SK-N-SH (cell line): Measurements from ENCODE around the gene NCKAP5.

Experiments
- EP300 ChIP-seq, 2 experiments: IDR thresholded peaks; 2 replicates each; pipeline versions ENCODE4 v1.4.0 to v1.6.1; 2012; ENCODE audit warnings: borderline replicate concordance in 1 of 2, low read depth in 1 of 2, low read length in 1 of 2
- EZH2phosphoT487 ChIP-seq: fragments of 200-600 bp; sonication (generic); IDR thresholded peaks from 2 replicates; pipeline ENCODE4 v1.6.1; 2017; ENCODE audit warnings: low read depth, mixed run types, mild to moderate bottlenecking, antibody characterized with exemption, moderate library complexity, borderline replicate concordance
- MXI1 ChIP-seq: IDR thresholded peaks from 2 replicates; pipeline ENCODE4 v1.6.1; 2012; ENCODE audit warnings: mild to moderate bottlenecking, low read depth, low read length, improper control_type of control experiment
- RFX5 ChIP-seq: IDR thresholded peaks from 2 replicates; pipeline ENCODE4 v1.6.1; 2012; ENCODE audit warnings: mild to moderate bottlenecking, improper control_type of control experiment, low read length
- SIN3A ChIP-seq: IDR thresholded peaks from 2 replicates; pipeline ENCODE4 v1.6.1; 2012; ENCODE audit warnings: low read depth, mild to moderate bottlenecking, low read length, moderate library complexity, borderline replicate concordance
- YY1 ChIP-seq: IDR thresholded peaks from 2 replicates; pipeline ENCODE4 v1.4.0; 2012; ENCODE audit warnings: low read depth, mild to moderate bottlenecking
- TF ChIP-seq, protein P1 (sequence below): IDR thresholded peaks from 2 replicates; pipeline ENCODE4 v1.4.0; 2012; ENCODE audit warnings: low read depth
- TF ChIP-seq, protein P2 (sequence below): fragments of 200-600 bp; sonication (generic); IDR thresholded peaks from 2 replicates; pipeline ENCODE4 v1.6.1; 2017; ENCODE audit warnings: antibody characterized with exemption, mild to moderate bottlenecking, moderate library complexity
- TF ChIP-seq, protein P3 (sequence below): IDR thresholded peaks from 2 replicates; pipeline ENCODE4 v1.6.1; 2012; ENCODE audit warnings: mild to moderate bottlenecking, low read depth, low read length, moderate library complexity

DNA sequence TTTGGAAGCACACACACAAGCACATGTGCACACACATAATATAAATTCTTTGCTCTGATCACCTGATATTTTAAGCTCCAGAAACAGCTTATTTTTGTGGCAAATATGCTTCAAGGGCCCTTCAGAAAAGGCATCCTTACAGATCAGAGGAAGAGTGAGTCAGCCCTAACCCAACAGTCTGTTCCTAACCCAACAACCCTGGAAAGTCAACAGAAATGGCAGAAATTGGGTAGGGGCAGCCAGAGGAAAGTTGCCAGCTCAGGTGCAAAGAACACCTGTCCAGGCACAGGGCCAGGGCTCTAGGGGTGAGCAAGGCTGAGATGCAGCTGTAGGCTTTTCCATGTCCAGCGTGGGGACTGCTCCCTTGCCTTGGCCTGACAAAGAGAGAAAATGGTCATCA, 6.4 kb upstream of the NCKAP5 start:
- TF ChIP-seq EP300 (IDR thresholded peaks at IDR 0.05; ENCODE audit: borderline replicate concordance in 1 of 2, low read depth in 1 of 2, low read length in 1 of 2) (no peak), YY1 (no peak), MXI1 (no peak), SIN3A (no peak), EZH2phosphoT487 (no peak), RFX5 (no peak)
- TF ChIP-seq, protein P1, sequence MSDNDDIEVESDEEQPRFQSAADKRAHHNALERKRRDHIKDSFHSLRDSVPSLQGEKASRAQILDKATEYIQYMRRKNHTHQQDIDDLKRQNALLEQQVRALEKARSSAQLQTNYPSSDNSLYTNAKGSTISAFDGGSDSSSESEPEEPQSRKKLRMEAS, result no peak
- TF ChIP-seq, protein P2, sequence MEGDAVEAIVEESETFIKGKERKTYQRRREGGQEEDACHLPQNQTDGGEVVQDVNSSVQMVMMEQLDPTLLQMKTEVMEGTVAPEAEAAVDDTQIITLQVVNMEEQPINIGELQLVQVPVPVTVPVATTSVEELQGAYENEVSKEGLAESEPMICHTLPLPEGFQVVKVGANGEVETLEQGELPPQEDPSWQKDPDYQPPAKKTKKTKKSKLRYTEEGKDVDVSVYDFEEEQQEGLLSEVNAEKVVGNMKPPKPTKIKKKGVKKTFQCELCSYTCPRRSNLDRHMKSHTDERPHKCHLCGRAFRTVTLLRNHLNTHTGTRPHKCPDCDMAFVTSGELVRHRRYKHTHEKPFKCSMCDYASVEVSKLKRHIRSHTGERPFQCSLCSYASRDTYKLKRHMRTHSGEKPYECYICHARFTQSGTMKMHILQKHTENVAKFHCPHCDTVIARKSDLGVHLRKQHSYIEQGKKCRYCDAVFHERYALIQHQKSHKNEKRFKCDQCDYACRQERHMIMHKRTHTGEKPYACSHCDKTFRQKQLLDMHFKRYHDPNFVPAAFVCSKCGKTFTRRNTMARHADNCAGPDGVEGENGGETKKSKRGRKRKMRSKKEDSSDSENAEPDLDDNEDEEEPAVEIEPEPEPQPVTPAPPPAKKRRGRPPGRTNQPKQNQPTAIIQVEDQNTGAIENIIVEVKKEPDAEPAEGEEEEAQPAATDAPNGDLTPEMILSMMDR, result no peak
- TF ChIP-seq, protein P3, sequence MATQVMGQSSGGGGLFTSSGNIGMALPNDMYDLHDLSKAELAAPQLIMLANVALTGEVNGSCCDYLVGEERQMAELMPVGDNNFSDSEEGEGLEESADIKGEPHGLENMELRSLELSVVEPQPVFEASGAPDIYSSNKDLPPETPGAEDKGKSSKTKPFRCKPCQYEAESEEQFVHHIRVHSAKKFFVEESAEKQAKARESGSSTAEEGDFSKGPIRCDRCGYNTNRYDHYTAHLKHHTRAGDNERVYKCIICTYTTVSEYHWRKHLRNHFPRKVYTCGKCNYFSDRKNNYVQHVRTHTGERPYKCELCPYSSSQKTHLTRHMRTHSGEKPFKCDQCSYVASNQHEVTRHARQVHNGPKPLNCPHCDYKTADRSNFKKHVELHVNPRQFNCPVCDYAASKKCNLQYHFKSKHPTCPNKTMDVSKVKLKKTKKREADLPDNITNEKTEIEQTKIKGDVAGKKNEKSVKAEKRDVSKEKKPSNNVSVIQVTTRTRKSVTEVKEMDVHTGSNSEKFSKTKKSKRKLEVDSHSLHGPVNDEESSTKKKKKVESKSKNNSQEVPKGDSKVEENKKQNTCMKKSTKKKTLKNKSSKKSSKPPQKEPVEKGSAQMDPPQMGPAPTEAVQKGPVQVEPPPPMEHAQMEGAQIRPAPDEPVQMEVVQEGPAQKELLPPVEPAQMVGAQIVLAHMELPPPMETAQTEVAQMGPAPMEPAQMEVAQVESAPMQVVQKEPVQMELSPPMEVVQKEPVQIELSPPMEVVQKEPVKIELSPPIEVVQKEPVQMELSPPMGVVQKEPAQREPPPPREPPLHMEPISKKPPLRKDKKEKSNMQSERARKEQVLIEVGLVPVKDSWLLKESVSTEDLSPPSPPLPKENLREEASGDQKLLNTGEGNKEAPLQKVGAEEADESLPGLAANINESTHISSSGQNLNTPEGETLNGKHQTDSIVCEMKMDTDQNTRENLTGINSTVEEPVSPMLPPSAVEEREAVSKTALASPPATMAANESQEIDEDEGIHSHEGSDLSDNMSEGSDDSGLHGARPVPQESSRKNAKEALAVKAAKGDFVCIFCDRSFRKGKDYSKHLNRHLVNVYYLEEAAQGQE, result no peak
